ENCODE measurements around the gene PROP1. TPM values are rescaled to one million over a fixed set of nuclear protein-coding genes. Genes with fewer than 3 reads are reported as not detected.
"Not testable (repeated sequence)": the region's sequence is repeated elsewhere in the genome, so short reads cannot be mapped to it uniquely, and the experiment has no call there.

The PROP1 gene
- total RNA-seq, 1 donor from 2014 or later: not detected

DNA sequence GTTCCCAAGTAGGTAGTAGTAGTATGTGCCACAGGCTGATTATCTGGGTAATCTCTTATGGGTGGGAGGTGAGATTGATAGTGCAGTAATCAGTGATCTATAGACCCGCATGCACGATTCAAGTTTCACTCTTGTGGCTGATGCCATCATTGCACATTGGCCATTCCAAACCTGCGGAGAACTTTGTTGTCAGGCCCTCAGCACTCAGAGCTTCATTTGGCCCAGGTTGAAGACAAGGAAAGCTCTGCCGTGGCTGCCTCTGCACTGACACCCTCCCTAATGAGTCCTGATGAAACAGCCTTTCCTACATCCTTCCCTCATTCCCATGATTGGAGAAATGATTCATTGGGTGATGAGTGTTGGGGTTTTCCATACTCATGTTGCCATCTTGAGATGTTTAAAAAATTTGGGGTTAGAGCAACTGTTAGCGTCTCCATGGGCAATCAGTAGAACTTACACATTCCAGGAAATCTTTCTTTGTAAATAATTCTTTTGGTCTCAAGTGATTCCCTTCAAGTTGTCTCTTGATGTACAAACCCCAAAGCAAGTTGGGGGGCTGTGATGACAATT is 22.9 kb downstream of the PROP1 start:
- H3K4me3 ChIP-seq: no peak overlapping the region
- Mint-ChIP-seq H3K36me3 (peaks cover 2% of the 10 kb centered on the region), H3K27me3 (ENCODE audit: insufficient read depth, low read depth) (no peaks in the 10 kb centered on the region), H3K4me1 (no peaks in the 10 kb centered on the region), H3K9me3 (peaks cover 2% of the 10 kb centered on the region), H3K27ac (no peak overlapping the region), H3K4me3 (no peak overlapping the region)
- H3K4me2 ChIP-seq: no peak overlapping the region
- H4K20me1 ChIP-seq (ENCODE audit: low read depth): no peaks in the 10 kb centered on the region
- no peak for DNase-seq (ENCODE audit: low spot score)
- H3K27me3 ChIP-seq: no peaks in the 10 kb centered on the region
- H3K79me2 ChIP-seq (ENCODE audit: low read depth): no peaks in the 10 kb centered on the region
- H3F3A ChIP-seq (ENCODE audit: low read depth): no peaks in the 10 kb centered on the region
- no peak overlapping the region for H2AFZ ChIP-seq (replicated peaks)
- no peaks in the 10 kb centered on the region for H3K9me3 ChIP-seq (ENCODE audit: low read depth)
- no peak overlapping the region for H3K27ac ChIP-seq
- H3K9ac ChIP-seq: no peak overlapping the region
- no peaks in the 10 kb centered on the region for H3K4me1 ChIP-seq
- no peaks in the 10 kb centered on the region for H3K36me3 ChIP-seq
- TF ChIP-seq EZH2phosphoT487 (IDR thresholded peaks at IDR 0.05): no peak
- TF ChIP-seq, protein P1, sequence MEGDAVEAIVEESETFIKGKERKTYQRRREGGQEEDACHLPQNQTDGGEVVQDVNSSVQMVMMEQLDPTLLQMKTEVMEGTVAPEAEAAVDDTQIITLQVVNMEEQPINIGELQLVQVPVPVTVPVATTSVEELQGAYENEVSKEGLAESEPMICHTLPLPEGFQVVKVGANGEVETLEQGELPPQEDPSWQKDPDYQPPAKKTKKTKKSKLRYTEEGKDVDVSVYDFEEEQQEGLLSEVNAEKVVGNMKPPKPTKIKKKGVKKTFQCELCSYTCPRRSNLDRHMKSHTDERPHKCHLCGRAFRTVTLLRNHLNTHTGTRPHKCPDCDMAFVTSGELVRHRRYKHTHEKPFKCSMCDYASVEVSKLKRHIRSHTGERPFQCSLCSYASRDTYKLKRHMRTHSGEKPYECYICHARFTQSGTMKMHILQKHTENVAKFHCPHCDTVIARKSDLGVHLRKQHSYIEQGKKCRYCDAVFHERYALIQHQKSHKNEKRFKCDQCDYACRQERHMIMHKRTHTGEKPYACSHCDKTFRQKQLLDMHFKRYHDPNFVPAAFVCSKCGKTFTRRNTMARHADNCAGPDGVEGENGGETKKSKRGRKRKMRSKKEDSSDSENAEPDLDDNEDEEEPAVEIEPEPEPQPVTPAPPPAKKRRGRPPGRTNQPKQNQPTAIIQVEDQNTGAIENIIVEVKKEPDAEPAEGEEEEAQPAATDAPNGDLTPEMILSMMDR (IDR thresholded peaks at IDR 0.05): no peak
- no peak for TF ChIP-seq EZH2 (IDR thresholded peaks at IDR 0.05)

DNA sequence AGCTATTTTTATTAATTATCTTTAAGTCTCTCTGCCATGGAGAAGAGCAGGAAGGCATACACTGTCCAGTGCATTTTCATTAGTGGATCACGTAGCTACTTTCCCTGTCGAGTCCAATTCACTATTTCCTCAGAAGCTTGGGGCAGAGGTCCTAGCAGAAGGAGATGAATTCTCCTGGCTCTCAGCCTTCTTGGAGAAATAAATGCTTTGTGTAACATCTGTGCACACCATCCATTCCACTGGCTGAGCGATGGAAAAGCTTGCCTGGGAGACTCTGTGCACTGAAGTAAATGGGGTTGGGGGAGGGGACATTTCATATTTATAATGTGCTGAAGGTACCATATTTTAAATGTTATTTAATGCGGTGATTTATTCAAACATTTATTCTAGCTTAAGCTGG is 23.4 kb downstream of the PROP1 start:
- no peaks in the 10 kb centered on the region for H3K4me1 ChIP-seq
- Mint-ChIP-seq H3K9me3 (peaks cover 2% of the 10 kb centered on the region), H3K36me3 (peaks cover 2% of the 10 kb centered on the region), H3K27me3 (ENCODE audit: insufficient read depth, low read depth) (no peaks in the 10 kb centered on the region), H3K4me1 (no peaks in the 10 kb centered on the region), H3K4me3 (no peak overlapping the region), H3K27ac (peak overlapping the region; percentile 60)
- no peak overlapping the region for H2AFZ ChIP-seq (replicated peaks)
- H3K27me3 ChIP-seq: no peaks in the 10 kb centered on the region
- H3K9ac ChIP-seq: no peak overlapping the region
- H3K79me2 ChIP-seq (ENCODE audit: low read depth): no peaks in the 10 kb centered on the region
- TF ChIP-seq EZH2phosphoT487 (IDR thresholded peaks at IDR 0.05) (no peak), EZH2 (IDR thresholded peaks at IDR 0.05) (no peak)
- TF ChIP-seq, protein P1 (IDR thresholded peaks at IDR 0.05): no peak
- no peak overlapping the region for H3K4me2 ChIP-seq
- H3K9me3 ChIP-seq (ENCODE audit: low read depth): no peaks in the 10 kb centered on the region
- H3K4me3 ChIP-seq: no peak overlapping the region
- no peaks in the 10 kb centered on the region for H3F3A ChIP-seq (ENCODE audit: low read depth)
- H4K20me1 ChIP-seq (ENCODE audit: low read depth): no peaks in the 10 kb centered on the region
- no peaks in the 10 kb centered on the region for H3K36me3 ChIP-seq
- DNase-seq (ENCODE audit: low spot score): no peak
- no peak overlapping the region for H3K27ac ChIP-seq

DNA sequence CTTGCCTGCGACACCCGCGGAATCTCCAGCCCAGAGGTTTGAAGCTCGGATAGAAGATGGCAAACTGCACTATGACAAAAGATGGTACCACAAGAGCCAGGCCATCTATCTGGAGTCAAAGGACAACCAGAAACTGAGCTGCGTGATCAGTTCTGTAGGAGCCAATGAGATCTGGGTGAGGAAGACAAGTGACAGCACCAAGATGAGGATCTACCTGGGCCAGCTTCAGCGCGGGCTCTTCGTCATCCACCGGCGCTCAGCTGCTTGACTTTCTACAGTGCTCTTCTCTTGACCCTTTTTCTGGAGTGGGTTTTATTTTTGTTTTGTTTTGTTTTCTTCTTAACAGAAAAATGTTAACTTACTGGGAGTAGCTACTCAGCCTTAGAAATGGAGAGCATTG is 24.0 kb downstream of the PROP1 start:
- not testable (repeated sequence) for H2AFZ ChIP-seq (replicated peaks); H3K4me3 Mint-ChIP-seq; H3K79me2 ChIP-seq (ENCODE audit: low read depth); H3K9ac ChIP-seq; H3F3A ChIP-seq (ENCODE audit: low read depth); DNase-seq (ENCODE audit: low spot score); H3K27me3 ChIP-seq; H3K4me2 ChIP-seq; H3K27ac Mint-ChIP-seq; H3K4me3 ChIP-seq; H3K4me1 Mint-ChIP-seq; H3K36me3 ChIP-seq; H3K27me3 Mint-ChIP-seq (ENCODE audit: insufficient read depth, low read depth); H3K9me3 ChIP-seq (ENCODE audit: low read depth); H4K20me1 ChIP-seq (ENCODE audit: low read depth); H3K9me3 Mint-ChIP-seq; H3K27ac ChIP-seq; H3K4me1 ChIP-seq; H3K36me3 Mint-ChIP-seq

DNA sequence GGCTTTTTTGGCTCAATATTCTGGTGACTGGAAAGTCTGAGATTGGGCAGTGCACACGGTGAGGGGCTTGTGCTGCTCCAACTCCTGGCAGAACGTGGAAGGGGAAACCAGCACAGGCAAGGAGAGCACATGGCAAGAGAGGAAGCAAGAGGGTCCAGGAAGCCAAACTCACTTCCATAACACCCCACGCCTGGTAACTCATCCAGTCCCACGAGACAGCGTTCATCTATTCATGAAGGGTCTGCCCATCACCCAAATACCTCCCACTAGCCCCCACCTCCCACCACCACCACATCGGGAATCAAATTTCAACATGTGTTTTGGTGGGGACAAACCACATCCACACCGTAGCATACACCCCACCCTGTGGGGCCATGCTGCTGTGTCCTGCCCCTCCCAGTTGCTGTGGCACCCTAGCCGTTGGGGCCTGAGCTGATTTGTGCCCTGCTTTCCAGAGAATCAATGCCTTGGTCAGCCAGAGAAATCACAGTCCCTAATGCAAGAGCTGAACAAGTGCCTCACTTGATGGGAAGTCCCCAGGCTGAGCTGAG is 27.3 kb downstream of the PROP1 start:
- no peaks in the 10 kb centered on the region for H3K4me1 Mint-ChIP-seq
- no peaks in the 10 kb centered on the region for H3K36me3 Mint-ChIP-seq
- H3F3A ChIP-seq (ENCODE audit: low read depth): no peaks in the 10 kb centered on the region
- H3K27me3 ChIP-seq: no peaks in the 10 kb centered on the region
- no peaks in the 10 kb centered on the region for H3K9me3 ChIP-seq (ENCODE audit: low read depth)
- no peaks in the 10 kb centered on the region for H3K4me1 ChIP-seq
- no peak overlapping the region for H2AFZ ChIP-seq (replicated peaks)
- no peak overlapping the region for H3K4me3 ChIP-seq
- H3K4me3 Mint-ChIP-seq: no peak overlapping the region
- no peak overlapping the region for H3K27ac Mint-ChIP-seq
- H3K79me2 ChIP-seq (ENCODE audit: low read depth): no peaks in the 10 kb centered on the region
- no peak overlapping the region for H3K27ac ChIP-seq
- H3K4me2 ChIP-seq: no peak overlapping the region
- no peak overlapping the region for H3K9ac ChIP-seq
- H3K27me3 Mint-ChIP-seq (ENCODE audit: insufficient read depth, low read depth): peaks cover 5% of the 10 kb centered on the region
- no peaks in the 10 kb centered on the region for H4K20me1 ChIP-seq (ENCODE audit: low read depth)
- H3K36me3 ChIP-seq: no peaks in the 10 kb centered on the region
- no peak for DNase-seq (ENCODE audit: low spot score)
- TF ChIP-seq EZH2phosphoT487 (IDR thresholded peaks at IDR 0.05) (no peak), EZH2 (IDR thresholded peaks at IDR 0.05) (no peak)
- TF ChIP-seq, protein P1 (IDR thresholded peaks at IDR 0.05): no peak
- no peaks in the 10 kb centered on the region for H3K9me3 Mint-ChIP-seq
